Small intestine (tissue), 7 donors: Measurements from ENCODE around the gene NME3. TPM values are rescaled to one million over a fixed set of nuclear protein-coding genes. Genes with fewer than 3 reads are reported as not detected.

Source experiments
- DNase-seq, 2 donors: peaks; one replicate each; pipeline versions ENCODE4 v3.0.0 to v3.0.0-alpha.2; 2013
- FAIRE-seq: peaks from 2 replicates; lab custom pipeline; 2012; peaks lifted over from hg19 to GRCh38; lab: Jason Lieb, UNC
- H3K27ac ChIP-seq, 3 donors: one replicate each; pipeline ENCODE4 v1.5.1; 2013; ENCODE audit warnings: low read length in 2 of 3, mild to moderate bottlenecking in 2 of 3, control low read depth in 1 of 3, inconsistent platforms in 1 of 3, low read depth in 1 of 3, moderate library complexity in 1 of 3
- H3K27me3 ChIP-seq, 3 donors: one replicate each; pipeline ENCODE4 v1.6.1; 2013; ENCODE audit warnings: low read length in 3 of 3, inconsistent platforms in 1 of 3; ENCODE audit not compliant: control insufficient read depth in 3 of 3, insufficient read depth in 3 of 3
- H3K36me3 ChIP-seq, 3 donors: one replicate each; pipeline ENCODE4 v1.6.1; 2013; ENCODE audit warnings: low read length in 3 of 3, inconsistent platforms in 1 of 3, low read depth in 1 of 3, mild to moderate bottlenecking in 1 of 3, moderate library complexity in 1 of 3; ENCODE audit not compliant: control insufficient read depth in 3 of 3, insufficient read depth in 2 of 3
- H3K4me1 ChIP-seq, 3 donors: one replicate each; pipeline ENCODE4 v1.6.1; 2013; ENCODE audit warnings: low read length in 2 of 3, inconsistent platforms in 1 of 3, low read depth in 1 of 3, mild to moderate bottlenecking in 1 of 3, moderate library complexity in 1 of 3; ENCODE audit not compliant: control insufficient read depth in 3 of 3, insufficient read depth in 2 of 3
- H3K4me3 ChIP-seq, 3 donors: one replicate each; pipeline ENCODE4 v1.5.1; 2013; ENCODE audit warnings: low read length in 3 of 3, control low read depth in 1 of 3, inconsistent platforms in 1 of 3, low read depth in 1 of 3, mild to moderate bottlenecking in 1 of 3, moderate library complexity in 1 of 3
- H3K9me3 ChIP-seq, 2 donors: one replicate each; pipeline ENCODE4 v1.6.1; 2013; ENCODE audit warnings: low read depth in 1 of 2, low read length in 1 of 2; ENCODE audit not compliant: control insufficient read depth in 2 of 2, insufficient read depth in 1 of 2
- WGBS, 3 donors: extraction: QIAGEN DNeasy Blood & Tissue Kit; methylation state at CpG; one replicate each; pipeline ENCODE4 v1.1.7; 2013; 5-methylcytosine and 5-hydroxymethylcytosine counted together
- polyA plus RNA-seq, 4 donors: library from polyadenylated mRNA; stranded (reverse) in 3 of 4; unstranded in 1 of 4; fragments of 200-250 nt in 3 of 4; fragments of 120-200 nt in 1 of 4; gene quantifications; one replicate each; pipeline versions ENCODE4 v1.2.1 to v1.2.3, GENCODE V29; 2013
- donor health status: healthy with polysubstance abuse.
- donor health status: control.
- donor health status: control.
- donor health status: Bipolar disorder and iron deficiency.
- donor health status: healthy.

NME3 gene
- polyA plus RNA-seq, 4 donors: 61.2 to 293 (median 153) TPM

DNA sequence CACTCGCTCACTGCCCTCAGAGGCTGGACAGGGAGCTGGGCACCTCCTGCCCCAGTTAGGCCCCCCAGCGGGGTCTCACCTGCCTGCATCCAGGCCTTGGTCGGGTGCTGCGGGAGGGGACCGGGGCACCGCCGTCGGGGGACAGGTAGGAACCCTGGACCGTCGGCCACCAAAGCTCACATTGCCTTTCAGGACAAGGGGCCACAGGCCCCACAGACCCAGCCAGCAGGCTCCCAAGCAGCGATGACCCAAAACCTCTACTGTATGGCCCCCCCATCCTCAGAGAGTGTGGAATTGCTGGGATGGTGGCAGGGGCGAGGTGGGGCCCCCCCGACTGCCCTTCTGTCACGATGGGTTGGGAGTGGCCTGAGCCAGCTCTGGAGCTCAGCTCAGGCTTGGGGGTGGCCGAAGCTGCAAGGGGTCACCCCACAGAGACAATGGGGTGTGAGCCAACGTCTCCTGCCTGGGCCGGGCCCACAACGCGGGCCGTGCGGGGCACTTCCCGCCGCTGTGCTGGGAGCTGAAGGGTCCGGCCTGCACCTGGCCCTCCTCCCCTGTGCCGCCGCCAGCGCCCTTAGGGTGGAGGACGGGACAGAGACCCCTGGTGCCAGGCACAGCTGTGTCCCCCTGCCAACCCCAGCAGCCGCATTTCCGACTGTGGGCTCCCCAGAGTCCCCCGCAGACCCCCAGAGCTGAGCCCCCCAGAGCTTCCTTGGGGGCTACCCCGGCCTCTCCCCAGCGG is 21.7 kb upstream of the NME3 start:
- peaks cover 0 to 22% (median 0%) of the 10 kb centered on the region in 3 donors for H3K4me1 ChIP-seq
- H3K27me3 ChIP-seq: no peaks in the 10 kb centered on the region
- 81 to 88% (median 87%) methylated on average over 25 to 33 of the region's 33 CpGs for WGBS, 3 donors
- no peak overlapping the region for H3K27ac ChIP-seq
- H3K36me3 ChIP-seq: peaks cover 0 to 45% (median 4%) of the 10 kb centered on the region in 3 donors
- FAIRE-seq (no peak), DNase-seq (no peak)
- H3K4me3 ChIP-seq: peak overlapping the region in 1 of 3 donors; percentile 29
- peaks cover 0 to 8% of the 10 kb centered on the region in 2 donors for H3K9me3 ChIP-seq

DNA sequence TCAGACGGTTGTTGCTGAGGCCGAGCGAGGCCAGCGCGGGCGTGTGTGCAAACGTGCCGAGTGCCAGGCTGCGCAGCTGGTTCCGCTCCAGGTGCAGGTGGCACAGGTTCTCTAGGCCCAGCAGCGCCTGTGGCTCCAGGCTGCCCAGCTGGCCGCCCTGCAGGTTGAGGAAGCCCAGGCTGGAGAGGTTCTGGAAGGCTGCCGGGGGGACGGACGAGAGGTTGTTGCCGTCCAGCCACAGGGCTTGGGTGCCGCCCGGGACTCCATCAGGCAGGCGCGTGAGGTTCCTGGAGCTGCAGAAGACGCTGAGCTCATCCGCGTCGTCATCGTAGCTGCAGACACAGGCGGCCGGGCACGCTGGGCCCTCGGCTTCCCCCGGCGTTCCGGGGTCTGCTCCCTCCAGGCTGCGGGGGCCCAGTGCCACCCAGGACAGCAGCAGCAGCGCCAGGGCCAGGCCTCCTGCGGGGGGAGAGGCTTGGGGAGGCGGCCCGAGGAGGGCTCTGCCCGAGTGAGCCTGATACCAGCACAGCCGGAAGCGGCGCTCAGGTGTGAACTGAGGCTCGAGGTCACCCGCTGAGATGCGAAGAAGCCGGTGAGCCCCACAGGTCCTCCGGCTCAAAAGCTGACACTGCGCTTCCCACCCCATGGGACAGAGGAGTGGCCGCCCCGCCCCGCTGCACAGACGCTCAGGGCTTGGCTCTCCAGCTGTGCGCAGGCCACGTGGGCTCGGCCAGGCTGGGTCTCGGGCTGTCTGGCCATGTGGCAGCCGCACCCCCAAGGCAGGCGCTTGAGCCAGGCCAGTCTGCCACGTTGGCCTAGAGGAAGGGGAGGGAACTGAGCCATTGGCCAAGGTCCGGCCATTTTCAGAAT is 20.8 kb upstream of the NME3 start:
- peaks cover 0 to 22% (median 0%) of the 10 kb centered on the region in 3 donors for H3K4me1 ChIP-seq
- FAIRE-seq: no peak
- 88 to 92% (median 91%) methylated on average over 57 to 59 of the region's 59 CpGs for WGBS, 3 donors

DNA sequence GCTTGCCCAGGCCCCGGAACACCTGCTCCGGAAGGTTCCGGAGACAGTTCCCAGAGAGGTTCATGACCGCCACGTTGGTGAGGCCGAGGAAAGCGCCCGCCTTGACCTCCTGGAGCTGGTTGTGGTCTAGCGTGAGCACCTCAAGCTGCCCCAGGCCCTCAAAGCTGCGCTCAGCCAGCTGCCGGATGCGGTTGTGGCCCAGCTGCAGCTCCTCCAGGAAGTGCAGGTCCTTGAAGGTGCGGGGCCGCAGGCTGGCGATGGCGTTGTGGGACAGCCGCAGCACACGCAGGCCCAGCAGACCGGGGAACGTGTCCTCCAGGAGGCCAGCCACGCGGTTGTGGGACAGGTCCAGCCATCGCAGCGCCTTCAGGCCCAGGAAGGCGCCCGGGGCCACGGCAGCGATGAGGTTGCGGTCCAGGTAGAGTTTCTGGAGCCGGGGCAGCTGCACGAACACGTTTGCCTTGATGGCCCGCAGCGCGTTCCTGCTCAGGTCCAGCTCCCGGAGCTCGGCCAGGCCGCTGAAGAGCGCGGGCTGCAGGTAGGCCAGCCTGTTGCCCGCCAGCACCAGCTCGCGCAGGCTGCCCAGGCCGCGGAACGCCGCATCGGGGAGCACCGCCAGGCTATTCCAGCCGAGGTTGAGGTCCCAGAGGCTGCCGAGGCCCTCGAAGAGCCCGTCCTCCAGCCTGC is 20.1 kb upstream of the NME3 start:
- Histone ChIP-seq H3K36me3 (peaks cover 0 to 61% (median 4%) of the 10 kb centered on the region in 3 donors), H3K9me3 (no peaks in the 10 kb centered on the region), H3K4me3 (no peak overlapping the region), H3K27me3 (no peaks in the 10 kb centered on the region), H3K27ac (no peak overlapping the region), H3K4me1 (peaks cover 0 to 22% (median 0%) of the 10 kb centered on the region in 3 donors)
- no peak for FAIRE-seq
- 94 to 96% (median 94%) methylated on average over 49 to 53 of the region's 53 CpGs for WGBS, 3 donors
- no peak for DNase-seq

More for the DNA sequence above, 20.8 kb upstream of the NME3 start:
- peaks cover 0 to under 1% of the 10 kb centered on the region in 2 donors for H3K9me3 ChIP-seq
- no peak for DNase-seq
- H3K27ac ChIP-seq: no peak overlapping the region
- no peak overlapping the region for H3K4me3 ChIP-seq
- no peaks in the 10 kb centered on the region for H3K27me3 ChIP-seq
- peaks cover 0 to 54% (median 4%) of the 10 kb centered on the region in 3 donors for H3K36me3 ChIP-seq

DNA sequence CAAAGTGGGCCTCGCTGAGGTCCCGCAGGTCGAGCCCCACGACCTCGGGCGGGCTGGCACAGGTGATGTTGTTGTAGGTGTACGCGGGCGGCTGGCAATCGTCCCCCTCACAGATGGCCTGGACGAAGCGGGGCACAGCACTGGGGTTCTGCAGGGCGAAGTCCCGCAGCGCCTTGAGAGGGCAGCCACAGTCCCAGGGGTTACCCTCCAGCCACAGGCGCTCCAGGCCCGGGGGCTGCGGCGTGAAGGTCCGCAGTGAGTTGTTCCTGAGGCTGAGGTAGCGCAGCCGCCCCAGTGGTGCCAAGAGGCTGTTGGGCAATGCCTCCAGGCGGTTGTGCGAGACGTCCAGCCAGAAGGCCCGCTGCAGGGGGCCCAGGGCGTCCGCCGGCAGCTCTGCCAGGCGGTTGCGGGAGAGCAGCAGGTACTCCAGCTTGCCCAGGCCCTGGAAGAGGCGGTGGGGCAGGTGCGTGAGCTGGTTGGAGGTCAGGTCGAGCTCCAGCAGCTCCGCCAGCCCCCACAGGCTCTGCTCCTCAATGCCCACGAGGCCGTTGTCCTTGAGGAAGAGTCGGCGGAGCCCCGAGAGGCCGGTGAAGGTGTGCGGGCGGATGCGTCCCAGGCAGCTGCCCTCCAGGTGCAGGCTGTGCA is 19.4 kb upstream of the NME3 start:
- 92 to 94% (median 93%) methylated on average over 38 to 44 of the region's 44 CpGs for WGBS, 3 donors
- FAIRE-seq: no peak
- no peak for DNase-seq
- Histone ChIP-seq H3K9me3 (no peaks in the 10 kb centered on the region), H3K27ac (no peak overlapping the region), H3K4me1 (peaks cover 0 to 22% (median 0%) of the 10 kb centered on the region in 3 donors), H3K36me3 (peaks cover 0 to 68% (median 4%) of the 10 kb centered on the region in 3 donors), H3K4me3 (no peak overlapping the region), H3K27me3 (no peaks in the 10 kb centered on the region)

DNA sequence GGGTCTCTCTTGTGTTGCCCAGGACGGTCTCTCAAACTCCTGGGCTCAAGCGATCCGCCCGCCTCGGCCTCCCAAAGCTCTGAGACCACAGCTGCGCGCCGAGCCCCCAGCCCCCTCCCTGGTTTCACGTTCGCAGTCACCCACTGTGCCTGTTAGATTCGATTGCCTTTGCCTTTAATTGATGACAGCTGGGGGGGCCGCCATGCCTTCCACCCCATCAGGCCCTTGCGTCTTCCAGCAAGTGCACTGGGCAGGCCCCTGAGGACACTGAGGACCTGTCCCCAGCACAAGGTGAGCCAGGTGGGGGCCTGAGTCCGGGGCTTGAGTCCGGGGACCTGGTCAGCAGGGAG is 18.9 kb upstream of the NME3 start:
- H3K9me3 ChIP-seq: no peaks in the 10 kb centered on the region
- peaks cover 0 to 19% (median 0%) of the 10 kb centered on the region in 3 donors for H3K4me1 ChIP-seq
- H3K27me3 ChIP-seq: no peaks in the 10 kb centered on the region
- whole genome bisulfite sequencing, 3 donors: 92 to 95% (median 93%) methylated on average over 13 to 15 of the region's 15 CpGs
- DNase-seq: no peak
- H3K27ac ChIP-seq: no peak overlapping the region
- peaks cover 0 to 73% (median 4%) of the 10 kb centered on the region in 3 donors for H3K36me3 ChIP-seq
- no peak for FAIRE-seq
- no peak overlapping the region for H3K4me3 ChIP-seq

DNA sequence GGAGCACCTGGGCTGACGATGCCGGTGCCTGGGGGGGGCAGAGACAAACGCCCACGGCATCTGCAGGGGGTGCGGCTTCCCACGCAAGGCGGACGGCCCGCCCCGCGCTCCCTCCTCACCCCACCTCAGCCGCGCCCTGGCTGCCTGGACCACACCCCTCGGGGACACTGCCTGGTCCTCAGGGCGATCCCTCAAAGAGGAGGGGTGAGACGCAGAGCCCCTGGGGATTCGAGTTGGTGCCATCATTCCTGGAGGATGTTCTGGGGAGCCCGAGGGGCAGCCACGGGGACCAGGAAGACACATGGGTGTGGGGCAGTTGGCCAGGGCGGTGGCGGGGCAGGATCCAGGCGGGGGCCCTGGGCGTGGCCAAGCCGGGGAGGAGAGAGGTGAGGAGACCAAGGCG is 18.3 kb upstream of the NME3 start:
- DNase-seq (no peak), FAIRE-seq (no peak)
- no peaks in the 10 kb centered on the region for H3K27me3 ChIP-seq
- peaks cover 0 to 13% (median 0%) of the 10 kb centered on the region in 3 donors for H3K4me1 ChIP-seq
- H3K9me3 ChIP-seq: no peaks in the 10 kb centered on the region
- 77 to 86% (median 82%) methylated on average over 18 to 25 of the region's 25 CpGs for WGBS, 3 donors
- peaks cover 0 to 78% (median 4%) of the 10 kb centered on the region in 3 donors for H3K36me3 ChIP-seq
- no peak overlapping the region for H3K27ac ChIP-seq
- no peak overlapping the region for H3K4me3 ChIP-seq

DNA sequence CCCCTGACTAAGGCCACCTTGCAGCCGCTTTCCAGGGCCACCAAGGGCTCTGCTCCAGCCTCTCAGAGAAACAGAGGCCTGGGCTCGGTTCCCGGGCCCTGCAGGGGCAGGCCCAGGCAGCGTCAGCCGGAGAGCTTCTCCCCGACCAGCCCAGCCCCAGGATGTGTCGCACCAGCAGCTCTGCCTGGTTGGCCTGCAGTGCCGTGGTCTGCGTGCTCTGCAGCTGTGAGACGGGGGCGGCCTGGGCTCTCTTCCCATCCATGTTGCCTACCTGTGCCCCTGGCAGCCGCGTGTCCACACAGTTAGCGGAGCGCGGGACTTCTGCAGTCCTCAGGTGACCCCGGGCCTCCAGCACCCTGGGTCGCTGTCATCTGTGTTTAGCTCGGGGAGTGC is 17.4 kb upstream of the NME3 start:
- Histone ChIP-seq H3K9me3 (no peaks in the 10 kb centered on the region), H3K4me1 (peaks cover 0 to 10% (median 2%) of the 10 kb centered on the region in 3 donors), H3K4me3 (no peak overlapping the region), H3K27ac (no peak overlapping the region), H3K36me3 (peaks cover 0 to 82% (median 4%) of the 10 kb centered on the region in 3 donors), H3K27me3 (no peaks in the 10 kb centered on the region)
- no peak for DNase-seq
- FAIRE-seq: no peak
- WGBS, 3 donors: 72 to 86% (median 75%) methylated on average over 16 to 19 of the region's 19 CpGs
